K562 (cell line): Measurements from ENCODE around the gene NOL4.

Experiments
- CBX5 ChIP-seq: IDR thresholded peaks from 2 replicates; pipeline ENCODE4 v1.6.1; 2014; ENCODE audit warnings: low read depth, borderline replicate concordance
- CTCF ChIP-seq, 3 experiments: IDR thresholded peaks in 2 of 3; conservative IDR thresholded peaks in 1 of 3; 2 replicates each; pipeline ENCODE4 v1.5.1; 2011 to 2012; ENCODE audit warnings: low read length in 3 of 3, mild to moderate bottlenecking in 3 of 3, control low read depth in 2 of 3, improper control_type of control experiment in 1 of 3, inconsistent platforms in 1 of 3, low read depth in 1 of 3, mixed read lengths in 1 of 3, moderate library complexity in 1 of 3; ENCODE audit not compliant: insufficient read depth in 2 of 3
- EP300 ChIP-seq: IDR thresholded peaks from 2 replicates; pipeline ENCODE4 v1.6.1; 2012; ENCODE audit warnings: low read length, improper control_type of control experiment
- FOSL1 ChIP-seq: fragments of 200-800 bp; sonication (Bioruptor generic); conservative IDR thresholded peaks from 2 replicates; pipeline ENCODE4 v1.6.1; 2016; ENCODE audit warnings: missing genetic modification characterization, missing compliant biosample characterization
- GABPA ChIP-seq: fragments of 200-800 bp; sonication (Bioruptor generic); conservative IDR thresholded peaks from 2 replicates; pipeline ENCODE4 v1.6.1; 2016; ENCODE audit warnings: low read depth, missing genetic modification characterization, missing compliant biosample characterization
- MAFK ChIP-seq: IDR thresholded peaks from 2 replicates; pipeline ENCODE4 v1.6.1; 2011; ENCODE audit warnings: low read length, improper control_type of control experiment
- RFX7 ChIP-seq: fragments of 250-450 bp; sonication (Bioruptor Pico); IDR thresholded peaks from 2 replicates; pipeline ENCODE4 v1.5.1; 2021; ENCODE audit warnings: mild to moderate bottlenecking
- SRSF7 ChIP-seq: fragments of 200-400 bp; formaldehyde crosslinking; optimal IDR thresholded peaks from 2 replicates; pipeline ENCODE3; 2017; ENCODE audit warnings: mild to moderate bottlenecking, low read depth, low read length
- ZBTB17 ChIP-seq: fragments of 450-650 bp; formaldehyde crosslinking; IDR thresholded peaks from 2 replicates; pipeline ENCODE4 v1.4.0; 2020; ENCODE audit warnings: mild to moderate bottlenecking
- ZBTB33 ChIP-seq: sonication (generic); formaldehyde crosslinking; IDR thresholded peaks from 2 replicates; pipeline ENCODE4 v1.8.1; 2023; ENCODE audit warnings: mild to moderate bottlenecking, missing genetic modification reagents
- ZFP91 ChIP-seq: sonication (generic); formaldehyde crosslinking; IDR thresholded peaks from 2 replicates; pipeline ENCODE4 v1.8.0; 2022; ENCODE audit warnings: mild to moderate bottlenecking, missing genetic modification reagents
- TF ChIP-seq, protein P1 (sequence below), 2 experiments: fragments of 450-650 bp in 1 of 2; sonication (generic) in 1 of 2; formaldehyde crosslinking in 1 of 2; IDR thresholded peaks; 2 replicates each; pipeline versions ENCODE4 v1.7.1 to v1.9.0; 2016 to 2022; ENCODE audit warnings: inconsistent platforms in 1 of 2, mild to moderate bottlenecking in 1 of 2, missing genetic modification reagents in 1 of 2

- TF ChIP-seq, protein P1, sequence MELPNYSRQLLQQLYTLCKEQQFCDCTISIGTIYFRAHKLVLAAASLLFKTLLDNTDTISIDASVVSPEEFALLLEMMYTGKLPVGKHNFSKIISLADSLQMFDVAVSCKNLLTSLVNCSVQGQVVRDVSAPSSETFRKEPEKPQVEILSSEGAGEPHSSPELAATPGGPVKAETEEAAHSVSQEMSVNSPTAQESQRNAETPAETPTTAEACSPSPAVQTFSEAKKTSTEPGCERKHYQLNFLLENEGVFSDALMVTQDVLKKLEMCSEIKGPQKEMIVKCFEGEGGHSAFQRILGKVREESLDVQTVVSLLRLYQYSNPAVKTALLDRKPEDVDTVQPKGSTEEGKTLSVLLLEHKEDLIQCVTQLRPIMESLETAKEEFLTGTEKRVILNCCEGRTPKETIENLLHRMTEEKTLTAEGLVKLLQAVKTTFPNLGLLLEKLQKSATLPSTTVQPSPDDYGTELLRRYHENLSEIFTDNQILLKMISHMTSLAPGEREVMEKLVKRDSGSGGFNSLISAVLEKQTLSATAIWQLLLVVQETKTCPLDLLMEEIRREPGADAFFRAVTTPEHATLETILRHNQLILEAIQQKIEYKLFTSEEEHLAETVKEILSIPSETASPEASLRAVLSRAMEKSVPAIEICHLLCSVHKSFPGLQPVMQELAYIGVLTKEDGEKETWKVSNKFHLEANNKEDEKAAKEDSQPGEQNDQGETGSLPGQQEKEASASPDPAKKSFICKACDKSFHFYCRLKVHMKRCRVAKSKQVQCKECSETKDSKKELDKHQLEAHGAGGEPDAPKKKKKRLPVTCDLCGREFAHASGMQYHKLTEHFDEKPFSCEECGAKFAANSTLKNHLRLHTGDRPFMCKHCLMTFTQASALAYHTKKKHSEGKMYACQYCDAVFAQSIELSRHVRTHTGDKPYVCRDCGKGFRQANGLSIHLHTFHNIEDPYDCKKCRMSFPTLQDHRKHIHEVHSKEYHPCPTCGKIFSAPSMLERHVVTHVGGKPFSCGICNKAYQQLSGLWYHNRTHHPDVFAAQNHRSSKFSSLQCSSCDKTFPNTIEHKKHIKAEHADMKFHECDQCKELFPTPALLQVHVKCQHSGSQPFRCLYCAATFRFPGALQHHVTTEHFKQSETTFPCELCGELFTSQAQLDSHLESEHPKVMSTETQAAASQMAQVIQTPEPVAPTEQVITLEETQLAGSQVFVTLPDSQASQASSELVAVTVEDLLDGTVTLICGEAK (IDR thresholded peaks at IDR 0.05) = no peak
- TF ChIP-seq, protein P1 (CRISPR knock-in tag; IDR thresholded peaks at IDR 0.05) = no peak
- TF ChIP-seq ZBTB33 (CRISPR knock-in tag) (no peak), FOSL1 (tag) (no peak), CBX5 (no peak), MAFK (no peak), EP300 (no peak), ZBTB17 (no peak), SRSF7 (no peak), GABPA (no peak), RFX7 (CRISPR knock-in tag) (no peak), ZFP91 (CRISPR knock-in tag) (no peak), CTCF (IDR thresholded peaks at IDR 0.05 in 2 of 3, conservative IDR thresholded peaks at IDR 0.05 in 1 of 3; ENCODE audit: insufficient read depth in 2 of 3, low read depth in 1 of 3, low read length in 3 of 3) (no peak)
Measured at GRCh38 chr18:34212511-34212910, 12.2 kb downstream of the NOL4 start.
